HCT116 (cell line): ENCODE data around the gene DDX1.

Experiments
- CTCF ChIP-seq, 3 experiments: fragments of 200-600 bp in 1 of 3; sonication (generic) in 1 of 3; IDR thresholded peaks in 2 of 3; conservative IDR thresholded peaks in 1 of 3; 2 replicates each; pipeline ENCODE4 v1.5.1; 2012 to 2017; ENCODE audit warnings: low read depth in 2 of 3, low read length in 2 of 3, antibody characterized with exemption in 1 of 3, borderline replicate concordance in 1 of 3, control low read depth in 1 of 3, mild to moderate bottlenecking in 1 of 3, mixed read lengths in 1 of 3, mixed run types in 1 of 3, moderate library complexity in 1 of 3; ENCODE audit not compliant: insufficient read depth in 1 of 3
- POLR2AphosphoS5 ChIP-seq: IDR thresholded peaks from 2 replicates; pipeline ENCODE4 v1.6.1; 2011; ENCODE audit warnings: mild to moderate bottlenecking, low read depth, low read length, moderate library complexity
- RAD21 ChIP-seq: IDR thresholded peaks from 2 replicates; pipeline ENCODE4 v1.6.1; 2012; ENCODE audit warnings: low read depth, mild to moderate bottlenecking

- TF ChIP-seq CTCF (IDR thresholded peaks at IDR 0.05 in 2 of 3, conservative IDR thresholded peaks at IDR 0.05 in 1 of 3; ENCODE audit: borderline replicate concordance in 1 of 3, insufficient read depth in 1 of 3, low read depth in 2 of 3, low read length in 2 of 3) (no peak), POLR2AphosphoS5 (no peak), RAD21 (no peak)
These were observed 36.4 kb downstream of the DDX1 start for GRCh38 chr2:15627817-15628684.
